ENCODE data around the gene RPL15.

- no peak for TF ChIP-seq HDAC2 (IDR thresholded peaks at IDR 0.05)
- TF ChIP-seq CTCF (IDR thresholded peaks at IDR 0.05), result no peak
- no peak for TF ChIP-seq ELK1 (IDR thresholded peaks at IDR 0.05; ENCODE audit: low read depth, low read length)
- no peak for TF ChIP-seq PHF8 (IDR thresholded peaks at IDR 0.05; ENCODE audit: borderline replicate concordance, low read depth)
Measured at GRCh38 chr3:23945663-23945912, 28.7 kb downstream of the RPL15 start.
